Testis (tissue), 3 donors: ENCODE results near the gene DCUN1D1. TPM values are rescaled to one million over a fixed set of nuclear protein-coding genes. Genes with fewer than 3 reads are reported as not detected.

Experiments used
- DNase-seq: peaks from one replicate; pipeline ENCODE4 v3.0.0-alpha.2; 2019
- H3K27ac ChIP-seq, 2 donors: fragments of 200-600 bp; sonication (generic); one replicate each; pipeline ENCODE4 v1.5.1; 2019
- H3K27me3 ChIP-seq: fragments of 200-600 bp; sonication (generic); one replicate; pipeline ENCODE4 v1.5.1; 2019
- H3K36me3 ChIP-seq: fragments of 200-600 bp; sonication (generic); one replicate; pipeline ENCODE4 v1.5.1; 2017; ENCODE audit warnings: low read depth; ENCODE audit errors: missing control alignments
- H3K4me1 ChIP-seq: fragments of 200-600 bp; sonication (generic); one replicate; pipeline ENCODE4 v1.5.1; 2019
- H3K4me3 ChIP-seq, 2 donors: fragments of 200-600 bp; sonication (generic); one replicate each; pipeline ENCODE4 v1.5.1; 2017 to 2019
- H3K9me3 ChIP-seq: fragments of 200-600 bp; sonication (generic); one replicate; pipeline ENCODE4 v1.5.1; 2017
- POLR2A ChIP-seq: fragments of 450-650 bp; IDR thresholded peaks from one replicate; pipeline ENCODE4 v1.6.1; 2017; ENCODE audit warnings: antibody characterized with exemption, mild to moderate bottlenecking, moderate library complexity
- WGBS, 2 donors: methylation state at CpG; one replicate each; pipeline ENCODE4 v1.1.5; 2018; 5-methylcytosine and 5-hydroxymethylcytosine counted together
- intact Hi-C: fragments of 100-400 bp; cut with DNase I; formaldehyde crosslinking; loops from one replicate; pipeline ENCODE4 v1.15.1; 2023; ENCODE audit warnings: low total_unique reads
- polyA plus RNA-seq: library from polyadenylated mRNA; stranded (reverse); fragments of 350-450 nt; fragmentation: Illumina TruSeq; extraction: RNeasy Lipid Tissue Mini Kit (QIAGEN cat#74804); gene quantifications from one replicate; pipeline ENCODE4 v1.2.3, GENCODE V29; 2014; ENCODE audit warnings: low read depth, low replicate concordance; ENCODE audit not compliant: insufficient read depth
- total RNA-seq, 2 donors: library from RNA; depleted of rRNA; stranded (reverse); fragments of >200 nt; gene quantifications; one replicate each; pipeline ENCODE4 v1.2.3, GENCODE V29; 2016
- TF ChIP-seq, protein P1 (sequence below), 3 experiments: fragments of 450-650 bp in 2 of 3; fragments of 200-600 bp in 1 of 3; sonication (generic) in 1 of 3; IDR thresholded peaks; one replicate each; pipeline ENCODE4 v1.5.1; 2016 to 2019; ENCODE audit warnings: antibody characterized with exemption in 3 of 3, mild to moderate bottlenecking in 2 of 3, moderate library complexity in 1 of 3

The DCUN1D1 gene
- total and polyA plus RNA-seq, 3 donors from 2014 or later: 72.8 to 346 (median 270) TPM

DNA sequence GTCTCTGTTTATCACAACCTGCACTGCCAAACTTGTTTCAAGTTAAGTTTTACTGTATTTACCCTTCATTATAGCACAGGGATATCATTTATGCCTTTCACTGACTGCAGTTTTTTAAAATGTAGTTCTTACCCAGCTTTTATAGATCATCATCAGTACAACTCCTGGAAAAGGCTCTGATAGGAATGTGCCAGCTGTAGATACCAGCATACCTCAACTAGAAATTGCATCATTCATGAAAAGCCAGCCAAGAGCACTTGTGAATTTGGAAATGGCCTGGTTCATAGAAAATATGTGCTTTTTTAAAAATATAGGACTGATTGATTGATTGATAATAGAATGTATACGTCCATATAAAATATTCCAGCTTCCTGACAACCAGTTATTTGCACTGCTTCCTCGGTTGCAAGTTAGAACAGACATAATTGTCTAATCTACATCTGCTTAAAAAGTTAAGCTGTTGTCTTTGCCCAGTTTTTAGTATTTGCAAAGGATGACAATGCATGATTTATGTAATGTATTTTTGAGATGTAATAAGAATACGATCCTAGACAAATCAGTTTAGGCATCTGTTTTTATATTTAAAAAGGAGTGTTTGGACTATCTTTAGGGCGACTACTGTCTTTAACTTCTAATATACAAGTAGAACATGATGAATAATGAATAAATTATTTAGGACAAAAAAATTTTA, 58.5 kb downstream of the DCUN1D1 start:
- WGBS, 2 donors: 85 to 87% methylated on average over 4 of the region's 4 CpGs

DNA sequence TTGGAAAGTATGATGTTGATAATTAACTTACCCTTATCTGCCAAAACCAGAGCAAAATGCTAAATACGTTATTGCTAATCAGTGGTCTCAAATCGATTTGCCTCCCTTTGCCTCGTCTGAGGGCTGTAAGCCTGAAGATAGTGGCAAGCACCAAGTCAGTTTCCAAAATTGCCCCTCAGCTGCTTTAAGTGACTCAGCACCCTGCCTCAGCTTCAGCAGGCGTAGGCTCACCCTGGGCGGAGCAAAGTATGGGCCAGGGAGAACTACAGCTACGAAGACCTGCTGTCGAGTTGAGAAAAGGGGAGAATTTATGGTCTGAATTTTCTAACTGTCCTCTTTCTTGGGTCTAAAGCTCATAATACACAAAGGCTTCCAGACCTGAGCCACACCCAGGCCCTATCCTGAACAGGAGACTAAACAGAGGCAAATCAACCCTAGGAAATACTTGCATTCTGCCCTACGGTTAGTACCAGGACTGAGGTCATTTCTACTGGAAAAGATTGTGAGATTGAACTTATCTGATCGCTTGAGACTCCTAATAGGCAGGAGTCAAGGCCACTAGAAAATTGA, 59.7 kb downstream of the DCUN1D1 start:
- TF ChIP-seq, protein P1, sequence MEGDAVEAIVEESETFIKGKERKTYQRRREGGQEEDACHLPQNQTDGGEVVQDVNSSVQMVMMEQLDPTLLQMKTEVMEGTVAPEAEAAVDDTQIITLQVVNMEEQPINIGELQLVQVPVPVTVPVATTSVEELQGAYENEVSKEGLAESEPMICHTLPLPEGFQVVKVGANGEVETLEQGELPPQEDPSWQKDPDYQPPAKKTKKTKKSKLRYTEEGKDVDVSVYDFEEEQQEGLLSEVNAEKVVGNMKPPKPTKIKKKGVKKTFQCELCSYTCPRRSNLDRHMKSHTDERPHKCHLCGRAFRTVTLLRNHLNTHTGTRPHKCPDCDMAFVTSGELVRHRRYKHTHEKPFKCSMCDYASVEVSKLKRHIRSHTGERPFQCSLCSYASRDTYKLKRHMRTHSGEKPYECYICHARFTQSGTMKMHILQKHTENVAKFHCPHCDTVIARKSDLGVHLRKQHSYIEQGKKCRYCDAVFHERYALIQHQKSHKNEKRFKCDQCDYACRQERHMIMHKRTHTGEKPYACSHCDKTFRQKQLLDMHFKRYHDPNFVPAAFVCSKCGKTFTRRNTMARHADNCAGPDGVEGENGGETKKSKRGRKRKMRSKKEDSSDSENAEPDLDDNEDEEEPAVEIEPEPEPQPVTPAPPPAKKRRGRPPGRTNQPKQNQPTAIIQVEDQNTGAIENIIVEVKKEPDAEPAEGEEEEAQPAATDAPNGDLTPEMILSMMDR (IDR thresholded peaks at IDR 0.05): no peak
- no peak for TF ChIP-seq POLR2A
- no peaks in the 10 kb centered on the region for H3K27me3 ChIP-seq
- WGBS, 2 donors: 68 to 85% methylated on average over 9 of the region's 9 CpGs
- no peaks in the 10 kb centered on the region for H3K36me3 ChIP-seq
- intact Hi-C loops: no loop called here
- DNase-seq: no peak
- no peaks in the 10 kb centered on the region for H3K4me1 ChIP-seq
- no peak overlapping the region for H3K27ac ChIP-seq
- no peak overlapping the region for H3K4me3 ChIP-seq
- no peaks in the 10 kb centered on the region for H3K9me3 ChIP-seq

More for the DNA sequence above, 58.5 kb downstream of the DCUN1D1 start:
- intact Hi-C loops: no loop called here
- no peak for DNase-seq
- H3K36me3 ChIP-seq: no peaks in the 10 kb centered on the region
- no peak overlapping the region for H3K4me3 ChIP-seq
- H3K4me1 ChIP-seq: no peaks in the 10 kb centered on the region
- H3K27me3 ChIP-seq: no peaks in the 10 kb centered on the region
- TF ChIP-seq, protein P1 (IDR thresholded peaks at IDR 0.05): no peak
- TF ChIP-seq POLR2A: no peak
- no peak overlapping the region for H3K27ac ChIP-seq
- H3K9me3 ChIP-seq: no peaks in the 10 kb centered on the region

DNA sequence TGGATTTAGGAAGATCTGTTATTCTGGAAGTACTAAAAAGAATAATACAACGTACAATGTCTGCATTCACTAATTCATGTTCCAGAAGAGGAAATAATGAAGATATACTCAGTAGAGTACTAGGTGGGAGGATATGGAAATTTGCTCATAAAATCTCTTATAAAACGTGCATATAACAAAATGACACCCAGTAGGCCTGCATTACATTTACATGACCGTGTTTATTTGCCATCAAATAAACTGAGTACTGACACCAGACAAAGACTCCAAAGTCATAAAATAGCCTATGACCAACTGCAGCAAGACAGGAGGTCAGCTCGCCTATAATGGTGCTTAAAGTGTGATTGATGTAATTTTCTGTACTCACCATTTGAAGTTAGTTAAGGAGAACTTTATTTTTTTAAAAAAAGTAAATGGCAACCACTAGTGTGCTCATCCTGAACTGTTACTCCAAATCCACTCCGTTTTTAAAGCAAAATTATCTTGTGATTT, 60.4 kb downstream of the DCUN1D1 start:
- 81 to 86% methylated on average over 5 of the region's 5 CpGs for WGBS, 2 donors
- TF ChIP-seq, protein P1 (IDR thresholded peaks at IDR 0.05): no peak
- no peak for TF ChIP-seq POLR2A
- no peaks in the 10 kb centered on the region for H3K36me3 ChIP-seq
- intact Hi-C loops: no loop called here
- no peak overlapping the region for H3K4me3 ChIP-seq
- H3K9me3 ChIP-seq: no peaks in the 10 kb centered on the region
- H3K27ac ChIP-seq: no peak overlapping the region
- H3K4me1 ChIP-seq: no peaks in the 10 kb centered on the region
- DNase-seq: no peak
- H3K27me3 ChIP-seq: no peaks in the 10 kb centered on the region

DNA sequence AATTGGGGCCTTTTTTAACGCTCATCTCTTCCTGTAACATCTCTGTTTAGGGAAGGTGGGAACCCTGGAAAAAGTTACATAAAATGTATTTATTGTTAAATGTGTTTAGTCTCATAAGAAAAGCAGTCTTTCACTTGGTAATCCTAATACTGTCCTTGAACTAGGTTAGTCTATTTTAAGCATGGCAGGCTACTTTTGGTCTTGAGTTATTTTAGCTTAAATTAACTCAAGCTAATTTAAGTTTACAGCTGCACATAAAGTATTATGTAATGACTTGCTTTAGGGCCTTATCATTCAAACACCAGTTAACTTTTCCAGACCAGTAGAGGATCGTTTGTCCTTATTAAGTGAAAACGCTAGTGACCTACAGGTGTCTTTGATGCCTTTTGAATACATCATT, 63.2 kb downstream of the DCUN1D1 start:
- DNase-seq: no peak

More for the DNA sequence above, 63.2 kb downstream of the DCUN1D1 start:
- H3K4me1 ChIP-seq: no peaks in the 10 kb centered on the region
- TF ChIP-seq POLR2A: no peak
- TF ChIP-seq, protein P1 (IDR thresholded peaks at IDR 0.05): no peak
- no peaks in the 10 kb centered on the region for H3K9me3 ChIP-seq
- H3K4me3 ChIP-seq: no peak overlapping the region
- 64 to 66% methylated on average over 3 of the region's 3 CpGs for WGBS, 2 donors
- intact Hi-C loops: no loop called here
- H3K27ac ChIP-seq: no peak overlapping the region
- no peaks in the 10 kb centered on the region for H3K36me3 ChIP-seq
- no peaks in the 10 kb centered on the region for H3K27me3 ChIP-seq
